Measurements from ENCODE around the gene NAV2.

The NAV2 gene

GRCh38 chr11:19978668-19979518 is 266.3 kb downstream of the NAV2 start:
- TF ChIP-seq EZH2 (optimal IDR thresholded peaks at IDR 0.05; ENCODE audit: low read depth, low read length) (no peak), EZH2phosphoT487 (IDR thresholded peaks at IDR 0.05; ENCODE audit: low read length) (no peak), CTCF (IDR thresholded peaks at IDR 0.05; ENCODE audit: low read length) (no peak)
- Histone ChIP-seq H3K9me2 (replicated peaks; ENCODE audit: insufficient read depth, low read length) (no peaks in the 10 kb centered on the region), H3K4me2 (ENCODE audit: low read depth, low read length) (no peak overlapping the region), H3K9ac (ENCODE audit: low read length) (no peak overlapping the region), H3K4me1 (ENCODE audit: low read length) (no peaks in the 10 kb centered on the region), H4K20me1 (ENCODE audit: insufficient read depth, low read length) (no peaks in the 10 kb centered on the region), H3K36me3 (replicated peaks; ENCODE audit: insufficient read depth, low read length) (no peaks in the 10 kb centered on the region), H3K27ac (ENCODE audit: low read length) (no peak overlapping the region), H3K27me3 (replicated peaks; ENCODE audit: insufficient read depth, low read length) (no peaks in the 10 kb centered on the region), H3F3A (ENCODE audit: insufficient read depth, low read length) (no peaks in the 10 kb centered on the region), H2AFZ (ENCODE audit: low read length) (no peak overlapping the region), H3K79me2 (ENCODE audit: low read length) (no peaks in the 10 kb centered on the region), H3K4me3 (ENCODE audit: low read length) (no peak overlapping the region), H3K9me3 (replicated peaks; ENCODE audit: insufficient read depth, low read length) (no peaks in the 10 kb centered on the region)
- DNase-seq, result no peak

- Histone ChIP-seq H3K36me3 (replicated peaks; ENCODE audit: insufficient read depth, low read length) (no peaks in the 10 kb centered on the region), H3K9me2 (replicated peaks; ENCODE audit: insufficient read depth, low read length) (no peaks in the 10 kb centered on the region), H3K4me3 (ENCODE audit: low read length) (no peak overlapping the region), H2AFZ (ENCODE audit: low read length) (no peak overlapping the region), H3K9me3 (replicated peaks; ENCODE audit: insufficient read depth, low read length) (no peaks in the 10 kb centered on the region), H3K27me3 (replicated peaks; ENCODE audit: insufficient read depth, low read length) (no peaks in the 10 kb centered on the region), H3K4me1 (ENCODE audit: low read length) (no peaks in the 10 kb centered on the region), H3K79me2 (ENCODE audit: low read length) (no peaks in the 10 kb centered on the region), H3K4me2 (ENCODE audit: low read depth, low read length) (no peak overlapping the region), H3K27ac (ENCODE audit: low read length) (no peak overlapping the region), H4K20me1 (ENCODE audit: insufficient read depth, low read length) (no peaks in the 10 kb centered on the region), H3K9ac (ENCODE audit: low read length) (no peak overlapping the region), H3F3A (ENCODE audit: insufficient read depth, low read length) (no peaks in the 10 kb centered on the region)
- no peak for DNase-seq
- TF ChIP-seq EZH2phosphoT487 (IDR thresholded peaks at IDR 0.05; ENCODE audit: low read length), result no peak
- TF ChIP-seq CTCF (IDR thresholded peaks at IDR 0.05; ENCODE audit: low read length), result no peak
- no peak for TF ChIP-seq EZH2 (optimal IDR thresholded peaks at IDR 0.05; ENCODE audit: low read depth, low read length)
Observed at GRCh38 chr11:19979519-19979845, 266.8 kb downstream of the NAV2 start.

GRCh38 chr11:19980388-19980787 is 267.8 kb downstream of the NAV2 start:
- Histone ChIP-seq H3K27me3 (replicated peaks; ENCODE audit: insufficient read depth, low read length) (no peaks in the 10 kb centered on the region), H4K20me1 (ENCODE audit: insufficient read depth, low read length) (no peaks in the 10 kb centered on the region), H3K27ac (ENCODE audit: low read length) (no peak overlapping the region), H3K79me2 (ENCODE audit: low read length) (no peaks in the 10 kb centered on the region), H3K36me3 (replicated peaks; ENCODE audit: insufficient read depth, low read length) (no peaks in the 10 kb centered on the region), H3K4me3 (ENCODE audit: low read length) (no peak overlapping the region), H3F3A (ENCODE audit: insufficient read depth, low read length) (no peaks in the 10 kb centered on the region), H3K4me2 (ENCODE audit: low read depth, low read length) (no peak overlapping the region), H2AFZ (ENCODE audit: low read length) (no peak overlapping the region), H3K4me1 (ENCODE audit: low read length) (no peaks in the 10 kb centered on the region), H3K9ac (ENCODE audit: low read length) (no peak overlapping the region), H3K9me2 (replicated peaks; ENCODE audit: insufficient read depth, low read length) (no peaks in the 10 kb centered on the region), H3K9me3 (replicated peaks; ENCODE audit: insufficient read depth, low read length) (no peaks in the 10 kb centered on the region)
- DNase-seq, result no peak
- TF ChIP-seq EZH2phosphoT487 (IDR thresholded peaks at IDR 0.05; ENCODE audit: low read length) (no peak), EZH2 (optimal IDR thresholded peaks at IDR 0.05; ENCODE audit: low read depth, low read length) (no peak), CTCF (IDR thresholded peaks at IDR 0.05; ENCODE audit: low read length) (no peak)
